HG03045 (cell line): ENCODE data around the gene NTM.

Experiments used
- ATAC-seq: cut with Tn5 transposase; IDR thresholded peaks from one replicate; pipeline ENCODE4 v1.9.1; 2021; ENCODE audit warnings: mild to moderate bottlenecking, moderate library complexity; ENCODE audit not compliant: unreplicated experiment

Gene NTM

GRCh38 chr11:131758726-131759125 lies 388.3 kb downstream of the NTM start:
- no peak for ATAC-seq

- no peak for ATAC-seq
These were observed 388.7 kb downstream of the NTM start for GRCh38 chr11:131759140-131759539.

- no peak for ATAC-seq
These were observed 390.0 kb downstream of the NTM start for GRCh38 chr11:131760091-131761061.

GRCh38 chr11:131762346-131763110 lies 392.1 kb downstream of the NTM start:
- ATAC-seq, result no peak

- ATAC-seq, result no peak
These were observed 392.9 kb downstream of the NTM start for GRCh38 chr11:131763193-131763890.

GRCh38 chr11:131764126-131764525 lies 393.7 kb downstream of the NTM start:
- no peak for ATAC-seq

- ATAC-seq, result no peak
These were observed 394.2 kb downstream of the NTM start for GRCh38 chr11:131764649-131765048.

GRCh38 chr11:131766637-131767036 lies 396.2 kb downstream of the NTM start:
- no peak for ATAC-seq

GRCh38 chr11:131767421-131767820 lies 397.0 kb downstream of the NTM start:
- no peak for ATAC-seq

- no peak for ATAC-seq
These were observed 400.4 kb downstream of the NTM start for GRCh38 chr11:131770801-131771200.

GRCh38 chr11:131771471-131771870 lies 401.1 kb downstream of the NTM start:
- no peak for ATAC-seq

- ATAC-seq, result no peak
These were observed 403.2 kb downstream of the NTM start for GRCh38 chr11:131773626-131774025.

- no peak for ATAC-seq
These were observed 405.8 kb downstream of the NTM start for GRCh38 chr11:131776211-131776610.

GRCh38 chr11:131785801-131786200 lies 415.4 kb downstream of the NTM start:
- ATAC-seq, result no peak

- no peak for ATAC-seq
These were observed 416.7 kb downstream of the NTM start for GRCh38 chr11:131787119-131787518.

- no peak for ATAC-seq
These were observed 420.2 kb downstream of the NTM start for GRCh38 chr11:131790586-131790985.

- ATAC-seq, result no peak
These were observed 421.8 kb downstream of the NTM start for GRCh38 chr11:131792243-131792642.

- ATAC-seq, result no peak
These were observed 425.7 kb downstream of the NTM start for GRCh38 chr11:131796089-131796488.

- ATAC-seq, result no peak
These were observed 426.1 kb downstream of the NTM start for GRCh38 chr11:131796541-131796940.

- ATAC-seq, result no peak
These were observed 430.0 kb downstream of the NTM start for GRCh38 chr11:131800452-131800851.

GRCh38 chr11:131802440-131803115 lies 432.2 kb downstream of the NTM start:
- ATAC-seq, result no peak
